Endothelial cell of hepatic sinusoid (primary cell): ENCODE results near the gene TFR2.

Experiments
- in situ Hi-C: cut with HindIII; loops from 2 replicates; pipeline ENCODE4 v1.10.0; 2017; ENCODE audit warnings: low sequenced_read_pairs

The TFR2 gene

GRCh38 chr7:100654908-100655831 lies 13.8 kb upstream of the TFR2 start:
- in situ Hi-C loops: no loop called here

GRCh38 chr7:100649826-100650565 lies 8.6 kb upstream of the TFR2 start:
- in situ Hi-C loops: no loop called here

- in situ Hi-C loops: no loop called here
Observed at GRCh38 chr7:100642534-100642907, 1.2 kb upstream of the TFR2 start.

GRCh38 chr7:100641860-100642533 lies 645 bp upstream of the TFR2 start:
- in situ Hi-C loops: no loop called here

- in situ Hi-C loops: no loop called here
Observed at GRCh38 chr7:100640517-100641440, 573 bp downstream of the TFR2 start.

GRCh38 chr7:100639995-100640516 lies 1.3 kb downstream of the TFR2 start:
- in situ Hi-C loops: no loop called here

- in situ Hi-C loops: no loop called here
Observed at GRCh38 chr7:100632951-100633717, 8.2 kb downstream of the TFR2 start.

- in situ Hi-C loops: no loop called here
Observed at GRCh38 chr7:100630066-100630465, 11.3 kb downstream of the TFR2 start.

- in situ Hi-C loops: no loop called here
Observed at GRCh38 chr7:100629117-100629716, 12.1 kb downstream of the TFR2 start.

GRCh38 chr7:100627238-100627549 lies 14.2 kb downstream of the TFR2 start:
- in situ Hi-C loops: no loop called here

GRCh38 chr7:100626530-100627237 lies 14.7 kb downstream of the TFR2 start:
- in situ Hi-C loops: no loop called here

- in situ Hi-C loops: no loop called here
Observed at GRCh38 chr7:100626055-100626454, 15.3 kb downstream of the TFR2 start.

GRCh38 chr7:100623951-100624824 lies 17.2 kb downstream of the TFR2 start:
- in situ Hi-C loops: no loop called here

GRCh38 chr7:100621554-100621953 lies 19.8 kb downstream of the TFR2 start:
- in situ Hi-C loops: no loop called here

GRCh38 chr7:100620804-100621203 lies 20.5 kb downstream of the TFR2 start:
- in situ Hi-C loops: no loop called here

GRCh38 chr7:100620239-100620638 lies 21.1 kb downstream of the TFR2 start:
- in situ Hi-C loops: no loop called here

GRCh38 chr7:100614308-100614861 lies 27.0 kb downstream of the TFR2 start:
- in situ Hi-C loops: no loop called here
